M059J (cell line): Measurements from ENCODE around the gene ARMC12. TPM values are rescaled to one million over a fixed set of nuclear protein-coding genes. Genes with fewer than 3 reads are reported as not detected.

Experiments
- DNase-seq: peaks from one replicate; pipeline ENCODE4 v3.0.0-alpha.2; 2012; ENCODE audit warnings: low read depth
- total RNA-seq: library from RNA; depleted of rRNA; stranded (reverse); fragments of >200 nt; shearing (Covaris generic); gene quantifications from 2 replicates; pipeline ENCODE4 v1.2.3, GENCODE V29; 2014

ARMC12 gene
- total RNA-seq, 1 experiment from 2014 or later: 0.22 TPM

DNA sequence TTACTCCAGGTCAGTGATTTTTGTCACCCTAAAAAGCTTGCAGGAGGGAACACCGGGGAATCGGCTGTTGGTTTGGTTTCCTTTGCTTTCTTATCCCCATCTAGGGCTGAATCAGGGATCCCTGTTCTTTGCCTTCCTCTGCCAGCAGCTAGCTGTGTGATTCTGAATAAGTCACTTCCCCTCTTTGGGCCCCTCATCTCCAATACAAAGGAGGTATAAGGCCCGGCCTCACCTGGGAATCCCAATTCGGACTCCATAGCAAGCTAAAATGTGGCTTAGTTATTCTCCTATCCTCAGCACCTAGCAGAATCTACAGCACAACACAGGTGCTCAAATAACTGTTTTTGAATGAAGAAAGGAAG lies 18.5 kb upstream of the ARMC12 start:
- no peak for DNase-seq

GRCh38 chr6:35718911-35719381 lies 17.9 kb upstream of the ARMC12 start:
- no peak for DNase-seq

DNA sequence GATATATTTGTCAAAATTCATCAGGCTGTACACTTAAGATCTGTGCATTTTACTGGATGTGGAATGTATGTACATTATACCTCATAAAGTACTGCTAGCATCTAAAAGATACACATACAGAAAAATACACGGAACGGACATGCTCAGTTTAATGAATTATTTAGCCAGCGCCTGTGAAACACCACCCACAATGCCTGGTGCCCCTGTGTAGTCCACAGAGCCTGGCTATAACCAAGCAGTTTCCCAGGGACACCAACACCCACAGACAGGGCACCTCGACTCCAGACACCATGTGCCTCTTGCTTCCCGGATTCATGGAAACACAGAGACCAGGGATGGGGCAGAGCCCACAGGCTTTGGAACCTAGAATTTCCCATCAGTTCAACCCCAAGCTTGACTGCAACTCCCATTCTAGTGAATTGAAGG lies 17.4 kb upstream of the ARMC12 start:
- DNase-seq: no peak

DNA sequence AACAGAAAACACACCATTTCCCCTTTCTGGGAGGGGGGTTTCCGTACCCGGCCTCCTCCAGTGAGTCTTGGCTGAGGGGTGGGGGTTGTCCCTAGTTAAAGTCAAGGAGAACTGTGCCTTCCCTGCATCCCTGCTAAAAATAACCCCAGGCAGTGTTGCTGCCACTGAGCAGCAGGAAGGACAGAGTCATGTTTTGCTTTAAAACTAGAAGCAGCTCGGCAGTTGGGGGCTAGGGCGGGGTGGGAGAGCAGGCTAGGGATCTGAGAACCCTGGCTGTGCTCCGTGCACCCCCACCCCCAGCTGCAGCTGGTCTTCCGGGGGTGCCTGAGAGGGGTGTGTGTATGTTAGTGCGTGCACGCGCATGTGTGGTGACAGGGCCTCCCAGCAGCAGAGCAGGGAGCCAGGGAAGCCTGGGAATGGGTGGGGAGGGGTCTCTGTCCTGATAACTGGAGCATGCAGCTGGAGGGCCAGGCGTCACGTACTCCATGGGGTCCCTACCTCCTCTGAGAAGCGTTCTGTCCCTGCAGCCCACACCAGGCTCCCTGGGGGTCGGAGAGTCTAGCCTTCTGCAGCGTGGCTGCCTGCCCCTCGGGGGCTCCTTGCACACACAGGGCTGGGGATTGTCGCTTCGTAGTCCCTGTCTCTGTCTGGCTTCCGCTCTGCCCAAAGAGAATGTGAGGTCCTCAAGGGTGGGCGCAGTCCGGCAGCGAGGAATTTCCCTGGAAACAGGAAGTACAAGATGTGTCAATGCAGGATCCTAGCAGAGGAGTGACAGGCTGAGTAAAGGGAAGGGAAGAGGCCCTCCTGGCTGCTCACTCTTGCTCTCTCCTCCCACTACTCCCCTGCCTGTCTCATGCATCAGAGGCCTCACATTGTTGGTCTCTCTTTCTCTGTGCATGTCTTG lies 16.8 kb upstream of the ARMC12 start:
- DNase-seq: no peak

DNA sequence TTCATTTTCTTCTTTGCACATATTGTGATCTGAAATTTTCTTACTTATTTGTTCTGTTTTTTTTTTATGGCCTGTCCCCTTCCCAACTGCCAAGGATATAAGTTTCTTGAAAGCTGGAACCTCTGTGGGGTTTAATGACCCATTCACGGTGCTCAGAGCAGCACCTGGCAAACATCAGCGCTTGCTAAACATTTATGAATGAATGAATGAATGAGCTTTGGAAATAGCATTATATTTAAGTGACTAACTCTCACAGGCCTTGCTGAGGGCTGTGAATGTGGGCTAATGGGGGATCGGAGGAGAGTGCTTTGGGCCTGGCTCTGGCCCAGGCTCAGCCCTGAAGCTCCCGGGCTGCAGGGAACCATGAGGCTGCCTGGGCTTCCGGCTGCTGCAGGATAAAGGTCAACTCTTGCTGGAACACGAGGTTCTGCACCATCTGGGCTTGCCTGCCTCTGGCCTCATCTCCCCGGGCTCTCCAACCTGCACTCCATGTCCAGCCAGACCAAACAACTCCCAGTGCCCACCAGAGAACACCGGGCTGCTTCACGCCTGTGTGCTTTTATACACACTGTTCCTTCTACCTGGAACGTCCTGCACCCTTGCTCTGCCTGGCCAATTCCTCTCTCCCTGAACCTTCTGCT lies 14.6 kb upstream of the ARMC12 start:
- no peak for DNase-seq

- no peak for DNase-seq
Observed at GRCh38 chr6:35723587-35723986, 13.2 kb upstream of the ARMC12 start.

DNA sequence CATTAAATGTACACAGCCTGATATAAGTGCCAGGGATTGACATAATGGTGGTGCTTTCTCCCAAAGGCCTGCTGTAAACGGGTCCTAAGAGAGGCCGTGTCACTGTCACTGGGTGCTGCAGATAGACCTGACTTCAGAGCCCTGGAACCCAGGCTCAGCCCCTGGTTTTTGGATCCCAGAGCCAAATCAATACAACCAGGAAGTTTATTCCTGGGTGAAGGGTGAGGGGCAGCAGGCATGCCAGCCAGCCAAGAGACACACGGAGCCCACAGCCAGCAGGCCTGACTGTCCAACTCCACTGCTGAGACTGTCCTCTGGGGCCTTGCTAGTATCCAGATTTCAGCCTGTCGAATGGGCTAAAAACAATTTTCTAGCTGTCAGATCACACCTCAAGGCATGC lies 12.8 kb upstream of the ARMC12 start:
- DNase-seq: no peak

DNA sequence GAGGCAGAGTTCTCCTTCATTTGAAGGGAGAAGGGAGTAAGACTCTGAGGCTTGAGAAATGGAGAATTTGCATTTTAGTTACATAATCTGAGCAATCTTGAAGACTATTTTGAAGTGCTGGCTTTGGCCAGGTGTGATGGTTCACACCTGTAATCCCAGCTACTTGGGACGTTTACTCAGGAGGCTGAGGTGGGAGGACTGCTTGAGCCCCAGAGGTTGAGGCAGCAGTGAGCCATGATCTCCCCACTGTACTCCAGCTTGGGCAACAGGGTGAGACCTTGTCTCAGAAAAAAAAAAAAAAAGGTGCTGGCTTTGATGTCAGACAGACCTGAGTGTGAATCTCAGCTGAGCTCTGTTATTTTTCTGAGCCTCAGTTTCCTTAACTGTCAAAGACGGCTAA lies 12.4 kb upstream of the ARMC12 start:
- no peak for DNase-seq

DNA sequence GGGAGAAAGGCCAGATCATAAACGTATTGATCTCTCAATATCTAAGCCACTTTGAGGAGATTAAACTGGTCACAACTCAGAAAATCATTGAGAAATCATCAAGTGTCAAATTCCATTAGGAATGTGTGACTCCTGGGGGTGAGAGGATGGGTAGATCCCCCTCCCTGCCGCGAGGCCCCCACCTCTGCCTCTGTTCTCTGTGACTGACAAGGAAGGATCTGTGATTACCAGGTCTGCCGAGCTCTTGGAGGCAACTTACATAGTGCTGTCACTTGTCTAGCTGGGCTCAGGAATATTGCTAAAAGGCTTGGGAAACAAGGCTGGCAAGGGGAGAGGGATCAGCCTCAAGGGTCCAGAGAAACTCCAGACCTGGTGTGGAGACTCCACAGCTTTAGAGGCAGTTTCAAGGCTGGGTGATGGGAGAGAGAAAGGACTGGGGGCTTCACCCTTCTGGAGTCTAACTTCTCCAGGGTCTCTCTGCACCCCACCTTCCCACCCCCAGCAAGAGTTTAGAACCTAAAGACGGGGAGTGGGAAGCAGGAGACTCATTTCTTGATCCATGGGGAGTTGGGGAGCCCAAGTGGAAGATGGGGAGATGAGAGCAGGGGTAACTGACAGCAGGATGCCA lies 11.6 kb upstream of the ARMC12 start:
- DNase-seq: no peak

DNA sequence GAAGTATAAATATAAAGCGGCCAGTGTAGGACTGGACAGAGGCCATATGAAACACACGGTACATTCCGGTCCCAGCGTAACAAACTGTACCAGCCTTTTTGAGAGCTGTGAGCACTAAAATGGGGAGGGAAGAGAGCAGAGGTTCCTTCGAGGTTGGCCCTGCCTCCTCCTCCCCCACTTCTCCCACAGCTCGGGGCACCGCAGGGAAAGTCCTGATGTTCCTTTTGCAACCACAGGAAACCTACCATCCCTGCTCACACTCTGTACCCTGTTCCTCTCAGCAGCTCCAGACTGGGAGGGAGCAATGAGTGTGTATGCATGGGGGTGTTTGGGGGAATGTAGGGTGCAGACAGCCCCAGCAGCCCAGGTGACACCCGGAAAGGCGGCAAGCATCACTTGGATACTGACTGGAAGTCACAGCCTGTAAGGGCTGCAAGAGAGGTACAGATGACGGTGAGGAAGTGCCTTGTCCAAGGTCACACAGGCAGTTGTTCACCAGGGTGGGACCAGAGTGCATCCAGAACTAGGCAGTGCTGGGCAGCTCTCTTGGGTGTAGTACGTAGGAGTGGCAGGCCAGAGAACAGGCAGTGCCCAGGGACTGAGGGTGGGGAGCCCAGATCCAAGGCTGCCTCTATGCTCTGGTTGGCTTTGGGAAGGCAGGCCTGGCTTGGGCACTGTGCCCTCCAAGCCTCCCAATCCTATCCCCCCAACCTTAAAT lies 11.0 kb upstream of the ARMC12 start:
- no peak for DNase-seq

GRCh38 chr6:35727231-35727934 lies 9.4 kb upstream of the ARMC12 start:
- peak; percentile 71 for DNase-seq

GRCh38 chr6:35727935-35728682 lies 8.7 kb upstream of the ARMC12 start:
- peak; percentile 93 for DNase-seq

DNA sequence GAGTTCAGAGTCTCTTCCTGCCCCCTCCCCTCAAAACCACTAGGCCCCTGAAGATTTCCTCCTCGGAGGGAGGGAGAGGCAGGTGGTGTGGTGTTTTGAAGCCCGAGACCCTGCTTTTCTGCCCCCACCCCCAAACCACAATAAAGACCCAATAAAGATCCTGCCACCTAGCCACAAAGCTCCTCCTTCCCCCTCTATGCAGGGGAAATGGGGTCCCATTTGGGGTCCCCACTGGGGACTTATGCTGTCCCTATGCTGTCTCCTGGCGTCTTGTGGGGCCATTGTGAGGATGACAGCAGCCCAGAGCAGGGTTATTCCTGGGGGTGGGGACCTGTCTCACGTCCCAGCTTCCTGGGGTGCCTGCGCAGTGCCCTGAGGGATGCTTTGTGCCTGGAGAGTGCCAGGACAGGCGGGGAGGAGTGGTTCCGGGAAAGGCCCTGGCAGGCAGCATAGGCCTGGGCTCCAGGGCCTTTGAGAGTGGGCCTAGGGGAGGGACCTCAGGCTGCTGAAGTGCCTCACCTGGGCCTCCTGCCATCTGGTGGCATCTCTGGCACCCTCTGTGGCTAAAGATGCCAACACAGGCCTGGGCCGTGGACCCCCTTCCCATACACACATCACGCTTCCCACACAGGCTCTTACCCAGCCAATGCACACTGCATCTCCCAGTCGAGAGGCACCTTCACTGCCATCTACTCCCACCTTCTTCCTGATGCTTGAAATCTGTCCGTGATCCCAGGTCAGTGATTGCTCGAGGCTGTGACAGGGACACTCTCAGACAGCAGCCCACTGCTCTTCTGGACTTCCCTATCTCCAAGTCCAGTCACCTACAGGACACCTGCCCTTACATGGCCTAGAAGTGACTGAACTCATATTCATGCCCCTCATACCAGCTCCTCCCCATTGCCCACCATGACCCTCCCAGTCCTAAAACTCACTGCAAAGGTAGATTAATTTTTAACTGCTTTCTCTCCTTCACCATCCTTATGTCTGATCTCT lies 7.9 kb upstream of the ARMC12 start:
- peak; percentile 12 for DNase-seq

DNA sequence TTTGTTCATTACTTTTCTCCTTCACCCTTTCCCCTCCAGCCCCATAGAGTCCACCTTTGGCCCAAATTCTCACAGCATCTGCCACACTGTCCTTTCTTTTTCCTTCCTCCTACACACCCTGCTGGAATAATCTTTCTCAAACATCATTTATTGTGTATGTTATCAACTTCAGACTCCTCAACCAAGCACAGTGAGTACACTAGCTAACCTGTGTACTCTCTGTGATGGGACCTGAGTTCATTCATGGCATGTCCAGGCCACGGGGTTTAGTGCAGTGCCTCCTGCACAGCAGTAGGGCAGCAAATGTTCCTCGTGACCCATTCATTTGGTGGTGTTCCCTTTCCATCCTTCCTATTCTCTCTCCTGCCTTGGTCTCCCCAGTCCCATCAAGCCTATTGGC lies 7.1 kb upstream of the ARMC12 start:
- DNase-seq: no peak

DNA sequence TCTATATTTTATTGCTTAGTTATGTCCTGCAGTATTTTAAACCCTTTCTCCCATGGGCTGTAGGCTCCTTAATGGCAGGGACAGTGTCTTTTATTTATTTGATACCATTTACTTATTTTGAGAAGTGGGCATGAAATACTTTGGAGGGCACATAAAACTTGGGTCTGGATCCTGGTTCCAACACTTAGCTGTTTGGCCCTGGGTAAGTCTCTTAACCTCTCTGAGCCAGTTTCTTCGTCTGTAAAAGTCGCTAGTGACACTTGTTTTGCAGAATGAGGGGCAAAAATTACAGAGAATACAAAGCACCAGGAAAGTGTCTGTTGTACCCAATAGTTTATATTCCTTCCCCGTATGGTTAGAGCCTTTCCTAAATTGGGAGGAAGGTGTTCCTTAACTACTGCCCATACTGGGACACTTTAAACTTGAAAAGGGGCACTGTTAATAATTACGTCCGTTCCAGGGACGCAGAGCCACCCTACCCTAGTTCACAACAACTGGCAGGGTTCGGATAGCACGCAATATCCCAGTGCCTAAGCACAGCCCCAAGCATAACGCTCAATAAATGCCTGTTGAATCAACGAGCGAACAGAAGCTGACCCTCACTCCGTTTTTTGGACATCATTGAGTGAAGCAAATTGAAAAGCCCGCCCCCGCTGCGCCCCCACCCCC lies 6.0 kb upstream of the ARMC12 start:
- DNase-seq: no peak

GRCh38 chr6:35731414-35731735 lies 5.5 kb upstream of the ARMC12 start:
- DNase-seq: peak; percentile 85

DNA sequence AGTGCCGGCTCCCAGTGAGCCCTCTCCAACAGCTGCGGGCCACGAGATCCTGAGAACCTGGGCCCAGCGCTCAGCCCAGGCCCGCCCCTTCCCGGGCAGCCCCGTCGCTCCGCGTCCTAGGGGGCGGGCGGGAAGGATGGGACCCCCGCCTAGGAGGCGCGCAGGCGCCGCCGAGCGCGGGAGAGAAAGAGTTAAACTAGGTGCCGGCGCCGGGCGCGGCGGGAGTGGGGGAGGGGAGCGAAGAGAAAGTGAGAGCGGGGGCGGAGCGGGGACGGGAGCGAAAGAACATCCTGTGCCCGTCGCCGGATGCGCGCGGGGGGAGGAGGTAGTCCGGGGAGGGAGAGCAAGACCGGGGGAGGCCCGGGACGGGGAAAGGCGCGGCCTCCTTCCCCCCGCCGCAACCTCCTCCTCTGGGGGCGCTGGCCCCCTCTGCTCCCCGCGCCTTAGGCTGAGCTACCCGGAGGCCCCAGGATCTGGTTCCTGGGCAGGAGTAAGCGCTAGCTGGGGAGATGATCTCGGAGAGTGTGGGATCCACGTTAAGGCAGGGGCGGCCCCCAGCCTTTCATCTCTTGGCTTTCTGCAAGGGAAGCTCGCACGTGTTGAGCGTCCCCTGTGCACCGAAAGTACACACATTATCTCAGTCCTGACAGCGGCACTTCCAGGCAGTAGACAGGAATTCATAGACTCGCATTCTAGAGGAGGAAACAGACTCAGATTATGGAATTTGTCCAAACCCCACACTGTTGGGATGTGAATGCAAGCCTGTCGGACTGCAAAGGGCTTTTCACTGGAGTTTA lies 4.9 kb upstream of the ARMC12 start:
- DNase-seq: peak; percentile 89

GRCh38 chr6:35733633-35734032 lies 3.2 kb upstream of the ARMC12 start:
- no peak for DNase-seq
